ENCODE results near the gene DPEP3.
A peak's percentile ranks its signal among the peaks of the same experiment; 100 is the strongest.
"Not testable (repeated sequence)": the region's sequence is repeated elsewhere in the genome, so short reads cannot be mapped to it uniquely, and the experiment has no call there.

The DPEP3 gene

GRCh38 chr16:67993207-67994039 is 13.1 kb upstream of the DPEP3 start:
- peak in 1 of 2 experiments; percentile 57 for DNase-seq

- no peak for DNase-seq
Measured at GRCh38 chr16:67992661-67993206, 12.4 kb upstream of the DPEP3 start.

DNA sequence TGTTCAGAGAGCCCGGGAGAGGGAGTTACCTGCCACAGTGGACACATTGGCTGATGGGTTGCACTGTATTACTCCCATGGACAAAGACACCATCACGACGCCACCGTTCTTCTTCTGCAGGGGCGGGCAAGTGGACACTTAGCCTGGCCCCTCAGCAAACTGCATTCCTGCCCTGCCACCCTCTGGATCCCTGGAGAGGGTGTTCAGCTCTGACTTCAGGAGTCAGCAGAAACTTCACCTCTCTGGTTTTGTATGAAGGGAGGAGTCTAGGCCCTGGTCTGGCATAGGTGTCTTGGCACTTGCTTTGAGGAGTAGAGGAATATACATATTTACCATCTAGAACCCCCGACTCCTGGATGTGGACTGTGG is 9.7 kb upstream of the DPEP3 start:
- DNase-seq: no peak

- no peak for DNase-seq
Measured at GRCh38 chr16:67989322-67990017, 9.2 kb upstream of the DPEP3 start.

DNA sequence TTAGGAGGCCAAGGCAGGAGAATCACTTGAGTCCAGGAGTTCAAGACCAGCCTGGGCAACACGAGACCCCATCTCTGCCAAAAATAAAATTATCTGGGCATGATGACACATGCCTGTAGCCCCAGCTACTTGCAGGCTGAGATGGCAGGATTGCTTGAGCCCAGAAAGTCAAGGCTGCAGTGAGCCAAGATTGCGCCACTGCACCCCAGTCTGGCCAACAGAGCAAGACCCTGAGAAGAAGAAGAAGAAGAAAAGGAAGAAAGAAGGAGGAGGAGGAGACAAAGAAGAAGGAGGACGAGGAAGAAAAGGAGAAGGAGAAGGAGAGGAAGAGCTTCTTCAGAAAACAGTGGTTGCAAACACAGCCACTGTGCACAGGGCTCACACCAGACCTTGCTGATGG is 8.4 kb upstream of the DPEP3 start:
- no peak for DNase-seq

DNA sequence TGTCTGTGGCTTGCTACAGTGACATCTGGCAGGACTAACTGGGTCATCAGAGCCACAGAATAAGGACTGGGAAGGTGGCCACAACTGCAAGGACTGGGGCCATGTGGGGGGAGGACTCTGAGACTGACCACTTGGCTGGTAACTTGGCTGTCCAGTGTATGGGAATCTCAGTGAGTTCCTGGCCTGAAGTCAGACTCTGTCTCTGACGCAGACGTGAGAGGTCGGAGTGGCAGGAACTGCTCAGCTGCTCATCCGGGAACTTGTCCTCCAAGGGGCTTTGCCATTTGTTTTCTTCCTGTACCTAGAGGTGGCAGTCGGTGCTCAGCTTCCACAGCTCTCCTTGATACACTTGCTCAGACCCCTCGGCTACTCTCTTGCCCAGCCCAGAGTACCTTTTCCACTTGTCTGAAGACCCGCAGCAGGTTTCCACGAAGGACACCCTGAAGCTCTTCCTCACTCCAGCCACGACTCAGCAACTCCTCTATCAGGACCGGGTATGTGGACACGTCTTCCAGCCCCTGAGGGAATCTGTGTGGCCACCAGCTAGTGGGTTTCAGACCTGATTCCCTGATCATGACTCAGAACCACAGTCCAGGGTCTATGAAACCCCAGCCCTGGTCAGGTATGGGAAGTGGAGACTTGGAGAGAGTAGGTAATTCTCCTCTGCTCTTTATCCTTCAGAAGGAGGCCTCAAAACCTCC is 7.3 kb upstream of the DPEP3 start:
- DNase-seq: no peak

DNA sequence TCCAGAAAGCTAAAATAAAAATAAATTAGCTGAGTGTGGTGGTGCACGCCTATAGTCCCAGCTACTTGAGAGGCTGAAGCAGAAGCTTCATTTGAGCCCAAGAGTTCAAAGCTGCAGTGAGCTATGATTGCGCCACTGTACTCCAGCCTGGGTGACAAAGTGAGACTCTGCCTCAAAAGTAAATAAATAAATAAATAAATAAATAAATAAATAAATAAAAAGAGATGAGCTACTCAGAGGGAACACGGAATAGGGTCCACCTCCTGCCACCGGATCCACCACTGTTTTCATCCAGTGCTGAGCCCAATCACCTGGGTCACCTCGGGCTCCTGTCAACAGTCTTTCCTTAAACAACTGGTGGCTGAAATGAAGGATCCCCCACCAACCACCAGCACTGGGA is 6.7 kb upstream of the DPEP3 start:
- DNase-seq: no peak

DNA sequence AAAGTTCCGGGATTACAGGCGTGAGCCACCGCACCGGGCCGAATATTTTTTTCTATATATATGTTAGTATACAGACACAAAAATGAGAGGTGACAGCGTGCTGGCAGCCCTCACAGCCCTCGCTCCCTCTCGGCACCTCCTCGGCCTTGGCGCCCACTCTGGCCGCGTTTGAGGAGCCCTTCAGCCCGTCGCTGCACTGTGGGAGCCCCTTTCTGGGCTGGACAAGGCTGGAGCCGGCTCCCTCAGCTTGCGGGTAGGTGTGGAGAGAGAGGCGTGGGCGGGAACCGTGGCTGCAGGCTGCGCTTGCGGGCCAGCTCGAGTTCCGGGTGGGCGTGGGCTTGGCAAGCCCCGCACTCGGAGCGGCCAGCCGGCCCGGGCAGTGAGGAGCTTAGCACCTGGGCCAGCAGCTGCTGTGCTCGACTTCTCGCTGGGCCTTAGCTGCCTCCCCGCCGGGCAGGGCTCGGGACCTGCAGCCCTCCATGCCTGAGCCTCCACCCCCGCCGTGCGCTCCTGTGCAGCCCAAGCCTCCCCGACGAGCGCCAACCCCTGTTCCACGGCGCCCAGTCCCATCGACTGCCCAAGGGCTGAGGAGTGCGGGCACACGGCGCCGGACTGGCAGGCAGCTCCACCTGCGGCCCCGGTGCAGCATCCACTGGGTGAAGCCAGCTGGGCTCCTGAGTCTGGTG is 1.9 kb upstream of the DPEP3 start:
- DNase-seq: no peak

- DNase-seq: no peak
Measured at GRCh38 chr16:67977469-67978227, 2.7 kb downstream of the DPEP3 start.

DNA sequence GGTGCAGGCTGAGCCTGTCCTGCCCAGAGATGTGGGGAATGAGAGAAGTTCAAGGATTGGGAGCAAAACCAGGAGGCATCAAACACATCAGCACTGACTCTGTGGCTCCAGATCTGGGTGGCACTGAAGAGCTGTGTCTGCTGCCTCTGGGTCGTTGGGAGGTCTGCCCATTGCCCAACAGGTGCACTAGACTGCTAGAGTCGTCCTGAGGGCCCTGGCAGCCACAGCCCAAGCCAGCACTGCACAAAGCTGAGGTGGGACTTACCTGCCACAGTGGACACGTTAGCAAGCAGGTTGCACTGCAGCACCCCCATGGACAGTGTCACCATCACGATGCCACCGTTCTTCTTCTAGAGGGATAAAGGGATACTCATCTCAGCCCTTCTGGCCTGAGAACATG is 3.3 kb downstream of the DPEP3 start:
- no peak for DNase-seq

GRCh38 chr16:67976205-67976604 is 4.1 kb downstream of the DPEP3 start:
- no peak for DNase-seq

GRCh38 chr16:67975321-67976105 is 4.8 kb downstream of the DPEP3 start:
- DNase-seq: no peak

- not testable (repeated sequence) for DNase-seq
Measured at GRCh38 chr16:67972285-67972684, 8.0 kb downstream of the DPEP3 start.

DNA sequence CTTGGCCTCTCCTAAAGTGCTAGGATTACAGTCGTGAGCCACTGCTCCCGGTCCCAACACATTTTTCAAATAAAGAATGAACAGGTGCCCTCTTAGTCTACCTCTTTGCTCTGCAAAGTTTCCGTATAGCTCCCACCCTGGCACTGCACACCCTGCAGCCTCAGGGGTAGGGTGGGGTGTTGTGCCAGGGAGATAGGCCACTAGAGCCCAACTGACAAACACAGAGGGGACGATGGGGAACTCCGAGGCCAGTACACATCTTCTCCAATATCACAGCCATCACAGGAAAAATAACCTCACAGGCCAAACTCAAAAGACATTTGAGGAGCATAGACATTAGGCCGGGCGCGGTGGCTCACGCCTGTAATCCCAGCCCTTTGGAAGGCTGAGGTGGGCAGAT is 9.2 kb downstream of the DPEP3 start:
- no peak for DNase-seq

GRCh38 chr16:67969254-67970039 is 10.9 kb downstream of the DPEP3 start:
- DNase-seq: no peak

DNA sequence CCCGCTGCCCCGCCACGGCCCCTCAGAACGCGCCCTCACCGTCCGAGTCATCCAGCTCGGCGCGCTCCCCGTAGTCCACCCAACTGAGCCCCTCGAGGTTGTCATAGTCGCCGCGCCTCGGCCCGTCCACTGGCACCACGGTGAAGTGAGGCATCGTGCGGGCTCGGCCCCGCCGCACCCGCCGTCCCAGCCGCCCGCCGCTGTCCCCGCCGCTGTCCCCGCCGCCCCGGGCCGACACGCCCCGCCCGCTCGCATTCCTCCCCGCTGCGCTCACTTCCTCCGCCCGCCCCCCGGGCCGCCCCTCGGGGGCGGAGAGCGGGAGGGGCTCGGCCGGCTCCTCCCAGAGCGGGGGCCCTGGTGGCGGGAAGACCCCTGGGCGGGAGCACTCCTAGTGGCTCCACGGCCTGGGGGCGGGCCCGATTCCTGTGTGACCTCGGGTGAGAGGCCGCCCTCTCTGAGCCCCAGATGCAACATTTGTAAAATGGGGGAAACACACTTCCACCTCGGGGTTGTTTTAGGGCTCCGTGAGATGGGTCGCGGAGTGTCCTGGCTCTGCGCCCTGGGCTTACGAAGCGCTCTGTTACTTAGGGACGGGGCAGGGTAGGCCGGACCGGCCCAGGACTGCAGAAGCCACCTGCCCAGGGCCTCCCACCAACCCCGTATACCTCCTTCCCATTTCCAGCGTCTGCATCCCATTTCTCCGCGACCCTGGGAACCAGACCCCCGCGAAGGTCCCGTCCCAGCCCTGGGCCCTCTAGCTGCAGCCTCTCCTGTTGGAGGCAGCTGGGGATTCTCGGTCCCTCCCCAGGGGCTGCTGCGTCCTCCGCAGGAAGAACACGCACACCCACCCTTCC is 11.7 kb downstream of the DPEP3 start, which contains the start of gene SLC12A4:
Gene SLC12A4, minus strand, starts transcription at position 238 of the 854 bp plus-strand sequence. Its CDS starts 84 bp downstream, at position 154.
- DNase-seq: peak; percentile 63 to 71

GRCh38 chr16:67967958-67968399 is 12.3 kb downstream of the DPEP3 start:
- no peak for DNase-seq

GRCh38 chr16:67967183-67967957 is 12.9 kb downstream of the DPEP3 start:
- DNase-seq: peak in 1 of 2 experiments; percentile 15

All from SW 1271 (cell line).